Omental fat pad (tissue), 4 donors: ENCODE data around the gene ZDHHC3. TPM values are rescaled to one million over a fixed set of nuclear protein-coding genes. Genes with fewer than 3 reads are reported as not detected.

Experiments
- total RNA-seq, 4 donors: library from RNA; depleted of rRNA; stranded (reverse); fragments of >200 nt; gene quantifications; one replicate each; pipeline ENCODE4 v1.1.0, GENCODE V29; 2016

ZDHHC3 gene
- total RNA-seq, 4 donors from 2014 or later = 72.0 to 99.8 (median 80.1) TPM

Other genes with a start within 250 kb of the ZDHHC3 start
- 1 to 10 TPM; 1.9 to 5.4 (median 2.7) TPM for gene ZNF501, start 246.5 kb downstream of the ZDHHC3 start, total RNA-seq
- 10 to 100 TPM; 16.8 to 26.0 (median 20.7) TPM for gene KIAA1143, start 214.6 kb downstream of the ZDHHC3 start, total RNA-seq
- 1 to 10 TPM in 2 of 4 donors, under 1 TPM in 2; 0.44 to 1.7 (median 1.1) TPM for gene KIF15, start 214.4 kb downstream of the ZDHHC3 start, total RNA-seq
- gene TMEM42, start 114.3 kb downstream of the ZDHHC3 start, total RNA-seq = 10 to 100 TPM in 3 of 4 donors, 1 to 10 TPM in 1; 6.1 to 22.1 (median 18.0) TPM
- gene TGM4, start 101.6 kb downstream of the ZDHHC3 start, total RNA-seq = not detected
- gene EXOSC7, start 70 bp upstream of the ZDHHC3 start, total RNA-seq = 10 to 100 TPM; 31.7 to 47.7 (median 39.0) TPM
- 100 to 1,000 TPM in 3 of 4 donors, 10 to 100 TPM in 1; 58.9 to 297 (median 125) TPM for gene CLEC3B, start 50.1 kb upstream of the ZDHHC3 start, total RNA-seq
- 10 to 100 TPM in 2 of 4 donors, 1 to 10 TPM in 1, under 1 TPM in 1; 0.16 to 30.7 (median 8.2) TPM for gene CDCP1, start 170.2 kb upstream of the ZDHHC3 start, total RNA-seq